OCI-LY7 (cell line): Measurements from ENCODE around the gene FAM170A.

ENCODE experiments used
- EZH2phosphoT487 ChIP-seq: fragments of 200-600 bp; sonication (generic); IDR thresholded peaks from 2 replicates; pipeline ENCODE4 v1.6.1; 2018; ENCODE audit warnings: low read depth, borderline replicate concordance, mild to moderate bottlenecking, mixed run types, antibody characterized with exemption, low read length, moderate library complexity, mixed read lengths
- TF ChIP-seq, protein P1 (sequence below): fragments of 200-600 bp; sonication (generic); conservative IDR thresholded peaks from 2 replicates; pipeline ENCODE4 v1.5.1; 2014; ENCODE audit warnings: mild to moderate bottlenecking, antibody characterized with exemption, low read length, moderate library complexity, mixed read lengths

DNA sequence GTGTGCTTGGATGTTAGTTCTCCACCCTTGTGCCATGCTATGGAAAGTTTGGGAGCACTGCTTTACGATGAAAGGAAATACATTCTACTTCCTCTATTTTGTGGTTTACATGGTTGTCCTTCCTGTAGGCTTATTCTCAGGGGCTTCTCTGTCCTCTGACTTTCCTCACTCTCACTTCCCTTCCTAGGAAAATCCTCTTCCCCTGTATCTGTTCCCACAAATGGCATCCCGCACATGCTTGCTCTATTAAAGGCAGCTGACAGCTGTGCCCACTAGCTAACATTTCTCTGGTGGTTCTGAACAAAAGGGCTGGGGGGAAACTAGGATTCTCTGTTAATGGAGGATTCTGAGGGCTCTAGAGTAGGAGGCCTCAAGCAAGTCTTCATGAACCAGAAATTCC is 52.4 kb downstream of the FAM170A start:
- TF ChIP-seq, protein P1, sequence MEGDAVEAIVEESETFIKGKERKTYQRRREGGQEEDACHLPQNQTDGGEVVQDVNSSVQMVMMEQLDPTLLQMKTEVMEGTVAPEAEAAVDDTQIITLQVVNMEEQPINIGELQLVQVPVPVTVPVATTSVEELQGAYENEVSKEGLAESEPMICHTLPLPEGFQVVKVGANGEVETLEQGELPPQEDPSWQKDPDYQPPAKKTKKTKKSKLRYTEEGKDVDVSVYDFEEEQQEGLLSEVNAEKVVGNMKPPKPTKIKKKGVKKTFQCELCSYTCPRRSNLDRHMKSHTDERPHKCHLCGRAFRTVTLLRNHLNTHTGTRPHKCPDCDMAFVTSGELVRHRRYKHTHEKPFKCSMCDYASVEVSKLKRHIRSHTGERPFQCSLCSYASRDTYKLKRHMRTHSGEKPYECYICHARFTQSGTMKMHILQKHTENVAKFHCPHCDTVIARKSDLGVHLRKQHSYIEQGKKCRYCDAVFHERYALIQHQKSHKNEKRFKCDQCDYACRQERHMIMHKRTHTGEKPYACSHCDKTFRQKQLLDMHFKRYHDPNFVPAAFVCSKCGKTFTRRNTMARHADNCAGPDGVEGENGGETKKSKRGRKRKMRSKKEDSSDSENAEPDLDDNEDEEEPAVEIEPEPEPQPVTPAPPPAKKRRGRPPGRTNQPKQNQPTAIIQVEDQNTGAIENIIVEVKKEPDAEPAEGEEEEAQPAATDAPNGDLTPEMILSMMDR: no peak
- TF ChIP-seq EZH2phosphoT487: no peak
